HCT116 (cell line): Measurements from ENCODE around the gene GLIPR1. TPM values are rescaled to one million over a fixed set of nuclear protein-coding genes. Genes with fewer than 3 reads are reported as not detected.

Experiments
- ATAC-seq: fragments of 200-7000 bp; cut with Tn5 transposase; 2 replicates; pipeline ENCODE4 v1.9.1; 2020; ENCODE audit warnings: mild to moderate bottlenecking, moderate library complexity
- BruUV-seq: library from RNA; stranded (reverse); fragments of 400-500 nt; replicated peaks from 2 replicates; lab custom pipeline; 2021; lab: Mats Ljungman, UMichigan
- CTCF ChIA-PET: fragments of 300-600 bp; sonication (Branson Sonifier 250); formaldehyde crosslinking; loops from one replicate; lab custom pipeline; 2021; ENCODE audit warnings: antibody characterized with exemption; lab: Charles Lee
- POLR2A ChIA-PET: fragments of 300-600, 350-600 bp; sonication (Branson Sonifier 250); formaldehyde crosslinking; loops from one replicate; lab custom pipeline; 2021; ENCODE audit warnings: antibody characterized with exemption; lab: Charles Lee
- RAD21 ChIA-PET, 2 experiments: fragments of 300-600 bp; sonication (Branson Sonifier 250); formaldehyde crosslinking; loops; one replicate each; lab custom pipeline; 2023; ENCODE audit warnings: low total read pairs in 2 of 2; ENCODE audit not compliant: uncharacterized antibody in 2 of 2, unreplicated experiment in 2 of 2, low non-redundant PET in 1 of 2; lab: Charles Lee
- DNase-seq: peaks from one replicate; pipeline ENCODE4 v3.0.0-alpha.2; 2010; ENCODE audit warnings: low read depth, low spot score
- H2AFZ ChIP-seq: fragments of 200-600 bp; shearing (Covaris generic), sonication (generic); 2 replicates; pipeline ENCODE4 v1.6.1; 2017; ENCODE audit warnings: low read depth, mixed run types, mixed read lengths, antibody characterized with exemption, low read length; ENCODE audit not compliant: poor library complexity, severe bottlenecking
- H3K27ac ChIP-seq: 2 replicates; pipeline ENCODE4 v1.5.1; 2012; ENCODE audit warnings: low read depth, low read length
- H3K27me3 ChIP-seq: fragments of 200-600 bp; sonication (generic); 2 replicates; pipeline ENCODE4 v1.6.1; 2016; ENCODE audit warnings: mixed run types, low read length, mixed read lengths; ENCODE audit not compliant: insufficient read depth
- H3K36me3 ChIP-seq, 2 experiments: fragments of 200-500 bp in 1 of 2; fragments of 200-600 bp in 1 of 2; sonication (Bioruptor generic) in 1 of 2; sonication (generic) in 1 of 2; 2 replicates each; pipeline versions ENCODE4 v1.5.1 to v1.6.1; 2014 to 2016; ENCODE audit warnings: low read length in 2 of 2, inconsistent platforms in 1 of 2, mixed read lengths in 1 of 2, mixed run types in 1 of 2; ENCODE audit not compliant: insufficient read depth in 2 of 2, control insufficient read depth in 1 of 2
- H3K4me1 ChIP-seq, 2 experiments: fragments of 200-600 bp in 1 of 2; sonication (generic) in 1 of 2; 2 replicates each; pipeline versions ENCODE4 v1.5.1 to v1.6.1; 2012 to 2017; ENCODE audit warnings: low read length in 2 of 2, inconsistent platforms in 1 of 2, mild to moderate bottlenecking in 1 of 2, mixed read lengths in 1 of 2, mixed run types in 1 of 2, moderate library complexity in 1 of 2; ENCODE audit not compliant: insufficient read depth in 2 of 2, control insufficient read depth in 1 of 2
- H3K4me2 ChIP-seq: fragments of 200-600 bp; sonication (generic); 2 replicates; pipeline ENCODE4 v1.6.1; 2017; ENCODE audit warnings: mixed run types, low read length, mixed read lengths
- H3K4me3 ChIP-seq, 2 experiments: fragments of 200-600 bp in 1 of 2; sonication (generic) in 1 of 2; replicated peaks in 1 of 2; 2 replicates each; pipeline ENCODE4 v1.5.1; 2011 to 2016; ENCODE audit warnings: low read length in 2 of 2, control low read depth in 1 of 2, low read depth in 1 of 2, mild to moderate bottlenecking in 1 of 2, mixed read lengths in 1 of 2, mixed run types in 1 of 2
- H3K79me2 ChIP-seq: fragments of 200-600 bp; sonication (generic); 2 replicates; pipeline ENCODE4 v1.6.1; 2017; ENCODE audit warnings: mild to moderate bottlenecking, mixed run types, low read length, moderate library complexity, mixed read lengths; ENCODE audit not compliant: insufficient read depth
- H3K9ac ChIP-seq: fragments of 200-600 bp; sonication (generic); 2 replicates; pipeline ENCODE4 v1.6.1; 2016; ENCODE audit warnings: low read length, mixed read lengths
- H3K9me2 ChIP-seq: fragments of 200-600 bp; sonication (generic), shearing (Covaris generic); 2 replicates; pipeline ENCODE4 v1.6.1; 2017; ENCODE audit warnings: mixed run types, mild to moderate bottlenecking, moderate library complexity; ENCODE audit not compliant: insufficient read depth
- H3K9me3 ChIP-seq, 2 experiments: fragments of 200-500 bp in 1 of 2; fragments of 200-600 bp in 1 of 2; sonication (Bioruptor generic) in 1 of 2; sonication (generic) in 1 of 2; 2 replicates each; pipeline ENCODE4 v1.6.1; 2014 to 2017; ENCODE audit warnings: low read length in 2 of 2, mixed read lengths in 2 of 2, inconsistent platforms in 1 of 2, low read depth in 1 of 2, mild to moderate bottlenecking in 1 of 2, mixed run types in 1 of 2, moderate library complexity in 1 of 2; ENCODE audit not compliant: control insufficient read depth in 1 of 2, insufficient read depth in 1 of 2
- H4K20me1 ChIP-seq: fragments of 200-600 bp; sonication (generic), shearing (Covaris generic); 2 replicates; pipeline ENCODE4 v1.6.1; 2017; ENCODE audit warnings: mixed run types, mild to moderate bottlenecking, moderate library complexity; ENCODE audit not compliant: insufficient read depth
- CTCF ChIP-seq, 3 experiments: fragments of 200-600 bp in 1 of 3; sonication (generic) in 1 of 3; IDR thresholded peaks in 2 of 3; conservative IDR thresholded peaks in 1 of 3; 2 replicates each; pipeline ENCODE4 v1.5.1; 2012 to 2017; ENCODE audit warnings: low read depth in 2 of 3, low read length in 2 of 3, antibody characterized with exemption in 1 of 3, borderline replicate concordance in 1 of 3, control low read depth in 1 of 3, mild to moderate bottlenecking in 1 of 3, mixed read lengths in 1 of 3, mixed run types in 1 of 3, moderate library complexity in 1 of 3; ENCODE audit not compliant: insufficient read depth in 1 of 3
- EZH2 ChIP-seq: fragments of 200-600 bp; sonication (generic); IDR thresholded peaks from 2 replicates; pipeline ENCODE4 v1.6.1; 2017; ENCODE audit warnings: antibody characterized with exemption, mixed run types
- EZH2phosphoT487 ChIP-seq: fragments of 200-600 bp; IDR thresholded peaks from 2 replicates; pipeline ENCODE4 v1.6.1; 2018; ENCODE audit warnings: antibody characterized with exemption, borderline replicate concordance
- JUND ChIP-seq: IDR thresholded peaks from 2 replicates; pipeline ENCODE4 v1.6.1; 2012
- RAD21 ChIP-seq: IDR thresholded peaks from 2 replicates; pipeline ENCODE4 v1.6.1; 2012; ENCODE audit warnings: low read depth, mild to moderate bottlenecking
- SRF ChIP-seq: IDR thresholded peaks from 2 replicates; pipeline ENCODE4 v1.6.1; 2012; ENCODE audit warnings: low read depth
- TCF7L2 ChIP-seq: IDR thresholded peaks from 2 replicates; pipeline ENCODE4 v1.7.0; 2011; ENCODE audit warnings: borderline replicate concordance, inconsistent platforms; ENCODE audit not compliant: insufficient read depth, insufficient read length; ENCODE audit errors: extremely low read depth
- ZFX ChIP-seq: fragments of 450-650 bp; IDR thresholded peaks from 2 replicates; pipeline ENCODE4 v1.6.1; 2017
- intact Hi-C: fragments of 100-400 bp; cut with micrococcal nuclease; formaldehyde crosslinking; loops from 2 replicates; pipeline ENCODE4 v1.10.0; 2022
- total RNA-seq: library from RNA; stranded (reverse); gene quantifications from one replicate; pipeline ENCODE4 v1.2.1, GENCODE V29; 2021; ENCODE audit not compliant: unreplicated experiment

The GLIPR1 gene
- total RNA-seq, 1 experiment from 2014 or later = 0.39 TPM

DNA sequence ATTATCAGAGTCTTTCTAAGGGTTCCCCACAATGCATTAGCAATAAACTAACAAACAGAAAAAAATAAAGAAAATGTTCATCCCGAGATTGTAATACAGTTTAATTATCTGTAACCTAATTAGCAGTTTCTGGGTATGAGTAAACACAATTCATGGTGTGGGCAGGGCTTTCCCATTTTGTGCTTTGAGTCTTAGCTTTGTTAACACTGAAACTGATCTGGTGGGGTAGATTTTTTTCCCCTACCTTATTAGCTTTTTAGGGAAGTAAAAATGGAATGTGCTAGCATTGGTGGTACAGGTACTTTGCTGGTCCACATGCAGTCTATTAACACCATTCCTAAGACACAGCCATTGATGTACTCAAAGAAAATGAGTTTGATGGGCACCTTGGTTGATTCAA is 49.3 kb downstream of the GLIPR1 start:
- no peak for ATAC-seq
- no TSS peak for BruUV-seq
- CTCF ChIA-PET = no interaction called here
- Histone ChIP-seq H3K36me3 (no peaks in the 10 kb centered on the region), H3K4me3 (no peak overlapping the region), H3K9me3 (no peaks in the 10 kb centered on the region), H3K4me2 (no peak overlapping the region), H3K79me2 (no peaks in the 10 kb centered on the region), H3K4me1 (peaks cover 17 to 35% of the 10 kb centered on the region in 2 experiments), H3K27me3 (no peaks in the 10 kb centered on the region), H3K9me2 (no peaks in the 10 kb centered on the region), H2AFZ (no peak overlapping the region), H3K27ac (peak overlapping the region; percentile 72; the same call in 1 of the 2 replicates), H4K20me1 (no peaks in the 10 kb centered on the region), H3K9ac (no peak overlapping the region)
- DNase-seq = no peak
- TF ChIP-seq CTCF (IDR thresholded peaks at IDR 0.05 in 2 of 3, conservative IDR thresholded peaks at IDR 0.05 in 1 of 3; ENCODE audit: borderline replicate concordance in 1 of 3, insufficient read depth in 1 of 3, low read depth in 2 of 3, low read length in 2 of 3) (no peak), EZH2 (no peak), JUND (no peak), EZH2phosphoT487 (no peak), SRF (no peak)
- intact Hi-C loops = loop anchor here (5.0 kb wide), 4 partner anchors 92 to 1262 kb away; partner anchors contain the start of gene BBS10
- RAD21 ChIA-PET = no interaction called here
- POLR2A ChIA-PET = interaction anchor here (2.2 kb wide), 1 partner anchor 130 kb away, joined by 7 read pairs; no protein-coding TSS in a partner anchor

DNA sequence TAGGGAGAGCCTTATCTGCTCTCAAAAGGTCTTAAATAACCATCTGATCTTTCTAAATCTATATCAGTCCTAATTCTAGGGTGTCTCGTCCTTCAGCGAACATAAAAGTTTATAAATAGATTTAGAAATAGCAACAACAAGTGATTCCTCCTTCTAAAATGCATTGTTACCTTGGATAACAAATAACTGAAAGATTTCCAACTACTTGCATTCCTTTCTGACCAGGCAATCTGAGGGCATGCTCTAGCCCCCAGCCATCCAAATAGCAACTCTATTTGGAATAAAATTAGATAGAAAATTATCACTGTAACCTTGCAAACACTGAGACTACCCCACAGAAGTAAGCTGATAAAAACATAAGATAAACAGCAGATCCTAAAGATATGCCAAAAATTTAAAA is 52.7 kb downstream of the GLIPR1 start:
- H3K27me3 ChIP-seq = no peaks in the 10 kb centered on the region
- peaks cover 11 to 16% of the 10 kb centered on the region in 2 experiments for H3K4me1 ChIP-seq
- no peaks in the 10 kb centered on the region for H4K20me1 ChIP-seq
- H3K9me2 ChIP-seq = no peaks in the 10 kb centered on the region
- ChIA-PET RAD21 (no interaction called here), CTCF (no interaction called here), POLR2A (no interaction called here)
- DNase-seq (no peak), ATAC-seq (no peak)
- no peak overlapping the region for H3K27ac ChIP-seq
- no peak overlapping the region for H3K4me3 ChIP-seq
- no peaks in the 10 kb centered on the region for H3K9me3 ChIP-seq
- H3K9ac ChIP-seq = no peak overlapping the region
- no peak overlapping the region for H3K4me2 ChIP-seq
- H3K79me2 ChIP-seq = no peaks in the 10 kb centered on the region
- no TSS peak for BruUV-seq
- no peaks in the 10 kb centered on the region for H3K36me3 ChIP-seq
- intact Hi-C loops = no loop called here
- TF ChIP-seq TCF7L2 (no peak), ZFX (no peak), RAD21 (no peak)
- no peak overlapping the region for H2AFZ ChIP-seq
